ENCODE data around the gene TNS3.

The TNS3 gene

DNA sequence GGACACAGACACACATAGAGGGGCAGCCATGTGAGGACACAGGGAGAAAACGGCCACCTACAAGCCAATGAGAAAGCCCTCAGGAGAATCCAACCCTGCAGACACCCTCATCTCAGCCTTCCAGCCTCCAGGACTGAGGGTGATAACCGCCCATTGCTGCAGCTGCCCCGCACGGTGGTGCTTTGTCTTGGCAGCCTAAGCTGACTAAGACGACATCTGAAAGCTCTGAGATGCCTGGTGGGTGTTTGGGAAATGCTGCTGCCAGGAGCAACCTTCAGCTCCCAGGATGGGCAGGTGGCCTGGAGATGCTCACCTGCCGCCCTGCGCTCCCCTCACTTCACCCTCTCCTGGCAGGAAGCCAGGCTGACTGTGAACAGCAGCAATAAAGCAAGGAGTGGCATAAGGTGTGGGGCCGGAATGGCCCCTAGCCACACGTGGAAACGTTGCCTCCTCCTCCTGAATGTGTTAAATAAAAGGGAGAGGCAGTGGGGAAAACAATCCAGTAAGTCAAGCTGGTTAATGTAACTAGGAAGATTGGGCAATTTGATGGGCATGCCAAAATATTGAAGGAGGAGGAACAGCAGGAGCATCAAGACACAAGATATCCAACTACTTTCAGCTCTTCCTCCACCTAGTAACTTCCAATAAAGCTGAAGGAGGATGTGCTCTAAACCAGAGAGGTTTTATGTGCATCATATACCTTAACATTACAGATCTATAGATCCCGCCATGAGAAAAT is 121.5 kb downstream of the TNS3 start:
- FAIRE-seq: no peak
- DNase-seq (ENCODE audit: insufficient read length, low spot score): no peak
- TF ChIP-seq CTCF (IDR thresholded peaks at IDR 0.05; ENCODE audit: insufficient read depth, missing control alignments): no peak

DNA sequence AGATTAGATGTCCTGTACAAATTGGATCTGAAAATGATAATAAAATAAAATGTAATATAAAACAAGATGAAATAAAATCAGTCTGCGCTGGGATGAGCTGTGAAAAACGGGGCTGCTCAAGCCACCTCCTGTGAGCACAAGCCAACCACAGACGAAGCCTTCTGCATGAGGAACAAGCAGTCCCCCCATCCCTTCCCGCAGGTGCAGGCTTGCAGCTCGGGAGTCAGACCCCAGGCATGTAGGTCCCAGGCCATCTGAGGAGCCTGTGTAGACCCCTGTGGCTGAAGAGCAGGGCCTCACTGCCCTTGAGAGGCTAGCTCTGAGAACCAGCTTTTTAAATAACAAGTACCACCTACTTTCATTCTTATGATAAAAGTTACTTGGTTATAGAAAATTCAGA is 123.4 kb downstream of the TNS3 start:
- no peak for DNase-seq (ENCODE audit: insufficient read length, low spot score)
- TF ChIP-seq CTCF (IDR thresholded peaks at IDR 0.05; ENCODE audit: insufficient read depth, missing control alignments): no peak
- FAIRE-seq: no peak

GRCh38 chr7:47458057-47458456 is 123.9 kb downstream of the TNS3 start:
- FAIRE-seq (no peak), DNase-seq (ENCODE audit: insufficient read length, low spot score) (no peak)
- TF ChIP-seq CTCF (IDR thresholded peaks at IDR 0.05; ENCODE audit: insufficient read depth, missing control alignments): no peak

DNA sequence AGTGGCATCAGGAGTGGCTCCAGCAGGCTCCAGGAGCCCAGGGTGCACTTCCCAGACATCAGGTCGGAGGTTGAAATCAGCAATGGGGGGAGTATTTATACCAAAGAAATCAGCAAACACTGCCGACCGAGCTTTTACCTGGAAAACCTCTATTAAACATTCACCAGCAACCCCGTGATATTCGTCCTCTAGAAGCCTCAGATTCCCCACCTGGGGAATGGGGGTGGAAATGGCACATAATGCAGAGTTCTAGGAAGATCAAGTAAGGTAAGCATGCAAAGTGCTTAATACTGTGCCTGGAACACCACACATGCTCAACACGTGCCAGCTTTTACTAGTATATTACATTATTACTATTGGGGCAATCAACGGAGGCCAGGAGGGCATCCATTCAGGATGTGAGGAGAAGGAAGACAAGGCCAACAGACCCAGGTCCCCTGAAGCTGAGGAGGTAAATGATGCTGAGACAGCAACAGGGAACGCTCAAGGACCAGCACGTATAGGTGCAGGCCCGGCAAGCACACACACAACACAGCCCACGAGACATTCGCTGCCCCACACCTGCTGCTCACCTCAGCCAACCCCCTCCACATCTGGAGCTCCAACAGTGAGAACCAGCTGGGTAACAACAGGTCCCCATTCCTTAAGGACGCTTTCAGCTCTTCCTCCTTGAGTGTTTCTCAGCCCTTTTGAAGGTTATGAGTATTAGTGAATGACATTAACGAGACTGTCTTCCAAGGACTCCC is 125.5 kb downstream of the TNS3 start:
- no peak for TF ChIP-seq CTCF (IDR thresholded peaks at IDR 0.05; ENCODE audit: insufficient read depth, missing control alignments)
- FAIRE-seq (no peak), DNase-seq (ENCODE audit: insufficient read length, low spot score) (no peak)

GRCh38 chr7:47455872-47456185 is 126.1 kb downstream of the TNS3 start:
- no peak for TF ChIP-seq CTCF (IDR thresholded peaks at IDR 0.05; ENCODE audit: insufficient read depth, missing control alignments)
- no peak for FAIRE-seq

DNA sequence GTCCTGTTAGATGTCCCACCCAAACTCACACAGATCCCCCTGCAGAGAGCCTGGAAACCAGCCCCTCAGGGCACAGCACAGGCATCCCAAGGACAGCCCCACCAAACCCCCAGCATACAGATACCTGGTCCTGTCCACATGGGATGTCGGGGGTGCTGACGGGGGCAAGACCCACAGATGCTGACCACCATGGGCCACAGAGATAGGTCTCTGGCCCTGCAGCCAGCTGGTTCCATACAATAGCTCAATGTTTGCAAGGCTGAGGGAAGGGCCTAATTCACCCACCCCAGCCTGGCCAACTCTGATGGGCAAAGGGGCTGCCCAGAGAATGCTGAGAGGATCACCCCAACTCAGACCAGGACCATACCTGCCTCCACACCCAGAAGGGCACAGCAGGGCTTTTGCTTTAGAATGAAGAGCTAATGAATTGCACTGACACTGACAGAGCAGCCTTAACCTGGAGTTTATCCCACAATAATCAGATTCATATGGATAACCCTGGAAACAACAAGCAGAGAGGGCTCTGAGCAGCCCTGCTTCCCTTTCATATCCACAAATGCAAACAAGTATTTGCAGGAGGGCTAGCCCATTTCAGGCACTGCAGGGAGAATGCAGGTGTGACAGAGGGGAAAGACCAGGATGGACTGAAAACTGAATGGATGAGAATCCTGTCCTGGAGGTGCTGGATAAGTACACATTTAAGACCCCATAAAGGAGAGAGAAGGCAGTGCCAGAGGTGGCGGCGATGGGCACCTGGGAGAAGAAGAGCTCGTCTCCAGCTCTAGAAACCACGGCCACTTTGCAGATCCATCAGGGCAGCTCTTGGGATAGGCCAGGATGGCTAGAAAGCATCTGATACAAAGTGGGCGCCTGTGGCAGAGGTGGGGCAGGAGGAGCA is 126.7 kb downstream of the TNS3 start:
- TF ChIP-seq CTCF (IDR thresholded peaks at IDR 0.05; ENCODE audit: insufficient read depth, missing control alignments): no peak
- FAIRE-seq: no peak
- no peak for DNase-seq (ENCODE audit: insufficient read length, low spot score)

More at GRCh38 chr7:47455872-47456185, 126.1 kb downstream of the TNS3 start:
- no peak for DNase-seq (ENCODE audit: insufficient read length, low spot score)

Measured in D721Med (cell line).